Measurements from ENCODE around the gene HK1. TPM values are rescaled to one million over a fixed set of nuclear protein-coding genes. Genes with fewer than 3 reads are reported as not detected.

The HK1 gene
- total and polyA plus RNA-seq, 4 experiments from 2014 or later: 68.6 to 156 (median 112) TPM

DNA sequence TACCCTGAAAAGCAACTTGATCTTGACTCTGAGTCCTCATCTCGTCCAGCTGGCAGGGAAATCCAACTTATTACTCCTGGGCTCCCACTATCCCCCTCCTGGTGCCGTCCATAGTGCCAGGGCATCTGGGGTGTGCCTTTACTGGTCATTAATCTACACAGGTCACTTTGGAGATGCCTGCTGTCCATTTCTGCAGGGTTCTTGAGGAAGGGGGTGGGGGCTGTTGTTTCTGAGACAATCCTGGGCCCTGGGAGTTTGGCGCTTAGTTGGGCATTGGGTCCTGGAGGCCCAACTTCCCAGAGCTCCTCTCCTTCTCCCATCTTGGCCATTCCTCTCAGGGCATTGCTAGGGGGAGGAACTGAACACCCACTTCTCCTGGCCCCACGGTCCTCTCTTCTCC is 144.4 kb downstream of the HK1 start:
- Histone ChIP-seq H3K27me3 (ENCODE audit: insufficient read depth, low read length) (no peaks in the 10 kb centered on the region), H3K4me3 (ENCODE audit: low read length in 2 of 2) (no peak overlapping the region), H3K36me3 (ENCODE audit: insufficient read depth, low read length) (no peaks in the 10 kb centered on the region), H3K27ac (ENCODE audit: low read depth, low read length) (no peak overlapping the region), H3K9me3 (ENCODE audit: control insufficient read depth in 1 of 2, low read length in 2 of 2) (no peaks in the 10 kb centered on the region), H3K4me1 (ENCODE audit: insufficient read depth, low read length) (peaks cover 55% of the 10 kb centered on the region)
- intact Hi-C loops (cut with micrococcal nuclease): no loop called here
- no peak for DNase-seq
- Mint-ChIP-seq H3K9me3 (no peaks in the 10 kb centered on the region), H3K27me3 (no peaks in the 10 kb centered on the region), H3K36me3 (no peaks in the 10 kb centered on the region), H3K4me3 (no peak overlapping the region), H3K4me1 (peaks cover 43 to 66% (median 50%) of the 10 kb centered on the region in 4 donors), H3K27ac (peak overlapping the region in 2 of 7 donors; percentile 46 to 57)
- ChIA-PET CTCF (ENCODE audit: partially characterized antibody) (interaction anchor here (1.3 to 6.3 kb wide), 5 partner anchors 12 to 214 kb away, joined by 4 to 50 read pairs (median 7); no protein-coding TSS in a partner anchor), POLR2A (ENCODE audit: partially characterized antibody) (interaction anchor here (1.3 to 2.6 kb wide), 2 partner anchors 14 to 85 kb away, joined by 3 to 18 read pairs; no protein-coding TSS in a partner anchor)

GRCh38 chr10:69425041-69425440 is 146.7 kb downstream of the HK1 start:
- Histone ChIP-seq H3K27ac (ENCODE audit: low read depth, low read length) (peak overlapping the region; percentile 61), H3K36me3 (ENCODE audit: insufficient read depth, low read length) (no peaks in the 10 kb centered on the region), H3K27me3 (ENCODE audit: insufficient read depth, low read length) (no peaks in the 10 kb centered on the region), H3K4me3 (ENCODE audit: low read length in 2 of 2) (no peak overlapping the region), H3K4me1 (ENCODE audit: insufficient read depth, low read length) (peaks cover 56% of the 10 kb centered on the region), H3K9me3 (ENCODE audit: control insufficient read depth in 1 of 2, low read length in 2 of 2) (no peaks in the 10 kb centered on the region)
- Mint-ChIP-seq H3K27ac (peak overlapping the region; percentile 81 to 95 (median 90)), H3K4me1 (peaks cover 46 to 71% (median 55%) of the 10 kb centered on the region in 4 donors), H3K27me3 (no peaks in the 10 kb centered on the region), H3K9me3 (no peaks in the 10 kb centered on the region), H3K4me3 (peak overlapping the region in 4 of 8 donors; percentile 8 to 65 (median 52)), H3K36me3 (no peaks in the 10 kb centered on the region)
- ChIA-PET POLR2A (ENCODE audit: partially characterized antibody) (interaction anchor here (0.6 to 2.6 kb wide), 5 partner anchors 15 to 106 kb away, joined by 3 to 10 read pairs (median 3); partner anchors contain the start of gene TSPAN15), CTCF (ENCODE audit: partially characterized antibody) (interaction anchor here (0.8 to 6.3 kb wide), 7 partner anchors 9 to 215 kb away, joined by 3 to 50 read pairs (median 4); partner anchors contain the start of genes TACR2 and TSPAN15)
- intact Hi-C loops (cut with micrococcal nuclease): loop anchor here (5.0 kb wide), 1 partner anchor 212 kb away; no protein-coding TSS in a partner anchor
- DNase-seq: no peak

DNA sequence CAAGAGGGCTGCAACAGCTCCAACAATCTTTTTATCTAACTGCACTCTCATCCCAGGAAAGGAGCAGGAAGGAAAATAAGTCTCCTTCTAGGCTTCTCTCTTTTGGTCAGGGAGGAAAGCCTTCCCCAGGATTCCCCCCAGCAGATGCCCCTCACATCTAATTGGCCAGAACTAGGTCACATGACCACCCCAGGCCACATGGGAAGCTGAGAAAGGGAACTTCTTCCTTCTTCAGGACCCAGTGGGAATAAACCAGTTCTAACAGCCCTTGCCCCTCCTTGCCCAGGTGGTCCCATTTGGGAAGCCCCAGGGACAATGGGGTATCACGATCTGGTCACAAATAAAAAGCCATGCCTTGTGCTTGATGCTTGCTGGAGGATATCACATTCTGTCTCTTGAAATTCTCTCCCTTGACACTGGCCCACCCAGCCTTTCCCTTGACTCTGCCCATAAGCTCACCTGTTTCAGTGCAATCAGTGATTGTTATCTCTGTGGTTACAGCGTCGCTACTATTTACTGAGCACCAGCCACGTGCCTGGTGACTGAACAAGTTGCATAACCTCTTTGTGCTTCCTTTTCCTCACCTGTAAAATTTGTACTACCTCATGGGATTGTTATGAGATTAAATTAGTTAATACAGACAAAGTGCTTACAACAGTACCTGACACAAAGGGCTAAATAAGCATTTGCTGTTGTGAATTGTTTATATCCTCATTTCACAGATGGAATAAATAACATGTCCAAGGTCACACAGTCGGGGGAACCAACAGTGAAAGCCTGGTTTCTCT is 147.4 kb downstream of the HK1 start:
- Histone ChIP-seq H3K36me3 (ENCODE audit: insufficient read depth, low read length) (no peaks in the 10 kb centered on the region), H3K27me3 (ENCODE audit: insufficient read depth, low read length) (no peaks in the 10 kb centered on the region), H3K4me1 (ENCODE audit: insufficient read depth, low read length) (peaks cover 56% of the 10 kb centered on the region), H3K27ac (ENCODE audit: low read depth, low read length) (peak overlapping the region; percentile 61), H3K4me3 (ENCODE audit: low read length in 2 of 2) (no peak overlapping the region), H3K9me3 (ENCODE audit: control insufficient read depth in 1 of 2, low read length in 2 of 2) (no peaks in the 10 kb centered on the region)
- DNase-seq: peak; percentile 73 to 86 (median 82)
- Mint-ChIP-seq H3K4me1 (peaks cover 46 to 71% (median 55%) of the 10 kb centered on the region in 4 donors), H3K9me3 (no peaks in the 10 kb centered on the region), H3K36me3 (no peaks in the 10 kb centered on the region), H3K27ac (peak overlapping the region; percentile 81 to 95 (median 90)), H3K4me3 (peak overlapping the region in 7 of 8 donors; percentile 2 to 72 (median 47)), H3K27me3 (no peaks in the 10 kb centered on the region)
- POLR2A ChIA-PET (ENCODE audit: partially characterized antibody): interaction anchor here (0.6 to 2.6 kb wide), 9 partner anchors 9 to 107 kb away, joined by 3 to 10 read pairs (median 3); partner anchors contain the start of genes TACR2 and TSPAN15
- intact Hi-C loops (cut with micrococcal nuclease): loop anchor here (1.0 to 5.0 kb wide), 3 partner anchors 25 to 212 kb away; partner anchors contain the start of gene TSPAN15
- CTCF ChIA-PET (ENCODE audit: partially characterized antibody): interaction anchor here (0.8 to 6.3 kb wide), 7 partner anchors 9 to 214 kb away, joined by 3 to 50 read pairs (median 4); partner anchors contain the start of genes TACR2 and TSPAN15

DNA sequence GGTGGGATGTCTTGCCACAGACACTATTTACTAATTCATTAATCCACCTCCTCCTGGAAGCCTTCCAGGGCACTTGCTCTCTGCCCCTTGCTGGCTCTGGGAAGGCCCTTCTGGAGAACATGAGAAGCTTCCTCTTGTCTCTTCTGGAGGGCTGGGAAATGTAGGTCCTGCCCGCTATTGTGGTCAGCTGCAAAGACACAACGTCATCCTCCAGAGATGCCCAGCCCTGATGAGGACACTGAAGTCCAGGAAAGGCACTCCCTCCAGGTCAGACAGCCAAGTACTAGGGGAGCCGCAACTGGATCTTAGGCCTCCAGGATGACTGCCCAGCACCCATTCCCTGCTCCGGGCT is 148.1 kb downstream of the HK1 start:
- Histone ChIP-seq H3K36me3 (ENCODE audit: insufficient read depth, low read length) (no peaks in the 10 kb centered on the region), H3K4me3 (ENCODE audit: low read length in 2 of 2) (no peak overlapping the region), H3K9me3 (ENCODE audit: control insufficient read depth in 1 of 2, low read length in 2 of 2) (no peaks in the 10 kb centered on the region), H3K27ac (ENCODE audit: low read depth, low read length) (peak overlapping the region; percentile 61), H3K27me3 (ENCODE audit: insufficient read depth, low read length) (no peaks in the 10 kb centered on the region), H3K4me1 (ENCODE audit: insufficient read depth, low read length) (peaks cover 56% of the 10 kb centered on the region)
- Mint-ChIP-seq H3K9me3 (no peaks in the 10 kb centered on the region), H3K27me3 (no peaks in the 10 kb centered on the region), H3K4me3 (peak overlapping the region in 5 of 8 donors; percentile 12 to 67 (median 44)), H3K36me3 (no peaks in the 10 kb centered on the region), H3K4me1 (peaks cover 46 to 71% (median 55%) of the 10 kb centered on the region in 4 donors), H3K27ac (peak overlapping the region; percentile 81 to 95 (median 90))
- ChIA-PET CTCF (ENCODE audit: partially characterized antibody) (interaction anchor here (0.9 to 6.3 kb wide), 7 partner anchors 10 to 88 kb away, joined by 3 to 50 read pairs (median 4); partner anchors contain the start of genes TACR2 and TSPAN15), POLR2A (ENCODE audit: partially characterized antibody) (interaction anchor here (0.7 to 2.6 kb wide), 7 partner anchors 9 to 107 kb away, joined by 3 to 10 read pairs (median 3); partner anchors contain the start of genes TACR2 and TSPAN15)
- intact Hi-C loops (cut with micrococcal nuclease): loop anchor here (1.0 to 5.0 kb wide), 3 partner anchors 24 to 211 kb away; partner anchors contain the start of gene TSPAN15
- no peak for DNase-seq

DNA sequence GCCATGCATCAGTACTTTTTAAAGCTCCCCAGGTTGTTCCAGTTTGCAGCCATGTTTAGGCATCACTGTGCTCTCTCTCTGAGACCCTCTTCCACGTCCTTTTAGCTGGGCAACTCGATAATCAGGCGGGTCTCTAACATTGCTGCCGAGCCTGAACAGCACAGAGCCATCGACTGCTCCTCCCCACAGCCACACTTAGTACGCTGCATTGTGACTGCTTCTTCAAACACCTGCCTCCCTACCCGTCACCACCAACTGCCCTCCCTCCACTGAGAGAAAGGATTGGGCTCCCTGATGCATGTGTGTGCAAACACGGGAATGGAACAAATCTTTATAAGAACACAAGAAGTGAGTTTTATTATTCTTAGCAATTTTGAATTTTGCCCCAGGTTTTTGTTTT is 149.9 kb downstream of the HK1 start:
- peaks cover 38 to 56% (median 47%) of the 10 kb centered on the region in 4 donors for H3K4me1 Mint-ChIP-seq
- H3K9me3 Mint-ChIP-seq: no peaks in the 10 kb centered on the region
- Histone ChIP-seq H3K9me3 (ENCODE audit: control insufficient read depth in 1 of 2, low read length in 2 of 2) (no peaks in the 10 kb centered on the region), H3K27ac (ENCODE audit: low read depth, low read length) (no peak overlapping the region), H3K36me3 (ENCODE audit: insufficient read depth, low read length) (no peaks in the 10 kb centered on the region), H3K4me3 (ENCODE audit: low read length in 2 of 2) (no peak overlapping the region), H3K4me1 (ENCODE audit: insufficient read depth, low read length) (peaks cover 42% of the 10 kb centered on the region), H3K27me3 (ENCODE audit: insufficient read depth, low read length) (no peaks in the 10 kb centered on the region)
- POLR2A ChIA-PET (ENCODE audit: partially characterized antibody): interaction anchor here (1.6 kb wide), 1 partner anchor 20 kb away, joined by 6 read pairs; no protein-coding TSS in a partner anchor
- intact Hi-C loops (cut with micrococcal nuclease): loop anchor here (5.0 kb wide), 1 partner anchor 209 kb away; no protein-coding TSS in a partner anchor
- peak overlapping the region in 6 of 7 donors; percentile 27 to 95 (median 74) for H3K27ac Mint-ChIP-seq
- CTCF ChIA-PET (ENCODE audit: partially characterized antibody): interaction anchor here (0.7 to 6.3 kb wide), 13 partner anchors 10 to 336 kb away, joined by 3 to 50 read pairs (median 4); no protein-coding TSS in a partner anchor
- peak overlapping the region in 3 of 8 donors; percentile 33 to 58 (median 50) for H3K4me3 Mint-ChIP-seq
- H3K27me3 Mint-ChIP-seq: no peaks in the 10 kb centered on the region
- no peaks in the 10 kb centered on the region for H3K36me3 Mint-ChIP-seq
- DNase-seq: no peak

DNA sequence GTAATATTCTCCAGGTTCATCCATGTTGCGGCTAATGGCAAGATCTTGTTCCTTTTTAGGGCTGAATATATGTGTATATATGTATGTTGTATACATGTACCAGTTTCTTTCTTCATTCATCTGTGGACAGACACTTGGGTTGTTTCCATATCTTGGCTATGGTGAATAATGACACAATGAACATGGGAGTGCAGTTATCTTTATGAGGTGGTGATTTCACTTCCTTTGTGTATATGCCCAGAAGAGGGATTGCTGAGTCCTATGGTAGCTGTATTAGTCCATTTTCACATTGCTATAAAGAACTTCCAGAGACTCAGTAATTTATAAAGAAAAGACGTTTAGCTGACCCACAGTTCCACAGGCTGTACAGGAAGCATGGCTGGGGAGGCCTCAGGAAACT is 155.9 kb downstream of the HK1 start:
- ChIA-PET POLR2A (ENCODE audit: partially characterized antibody) (no interaction called here), CTCF (ENCODE audit: partially characterized antibody) (interaction anchor here (1.7 to 2.9 kb wide), 2 partner anchors 10 to 73 kb away, joined by 4 to 13 read pairs; no protein-coding TSS in a partner anchor)
- no peaks in the 10 kb centered on the region for H3K36me3 ChIP-seq (ENCODE audit: insufficient read depth, low read length)
- H3K27ac ChIP-seq (ENCODE audit: low read depth, low read length): no peak overlapping the region
- peaks cover 0 to under 1% (median 0%) of the 10 kb centered on the region in 4 donors for H3K4me1 Mint-ChIP-seq
- DNase-seq: no peak
- no peaks in the 10 kb centered on the region for H3K9me3 ChIP-seq (ENCODE audit: control insufficient read depth in 1 of 2, low read length in 2 of 2)
- no peaks in the 10 kb centered on the region for H3K4me1 ChIP-seq (ENCODE audit: insufficient read depth, low read length)
- intact Hi-C loops (cut with micrococcal nuclease): no loop called here
- no peaks in the 10 kb centered on the region for H3K27me3 ChIP-seq (ENCODE audit: insufficient read depth, low read length)
- H3K36me3 Mint-ChIP-seq: no peaks in the 10 kb centered on the region
- H3K27ac Mint-ChIP-seq: no peak overlapping the region
- H3K4me3 ChIP-seq (ENCODE audit: low read length in 2 of 2): no peak overlapping the region
- H3K27me3 Mint-ChIP-seq: peaks cover 2 to 9% of the 10 kb centered on the region in 2 donors
- H3K4me3 Mint-ChIP-seq: no peak overlapping the region
- H3K9me3 Mint-ChIP-seq: no peaks in the 10 kb centered on the region
